HG03108 (cell line): ENCODE measurements around the gene RMND5A.

ENCODE experiments used
- ATAC-seq: cut with Tn5 transposase; IDR thresholded peaks from one replicate; pipeline ENCODE4 v1.9.1; 2021; ENCODE audit warnings: moderate library complexity; ENCODE audit not compliant: unreplicated experiment

RMND5A gene, protein sequence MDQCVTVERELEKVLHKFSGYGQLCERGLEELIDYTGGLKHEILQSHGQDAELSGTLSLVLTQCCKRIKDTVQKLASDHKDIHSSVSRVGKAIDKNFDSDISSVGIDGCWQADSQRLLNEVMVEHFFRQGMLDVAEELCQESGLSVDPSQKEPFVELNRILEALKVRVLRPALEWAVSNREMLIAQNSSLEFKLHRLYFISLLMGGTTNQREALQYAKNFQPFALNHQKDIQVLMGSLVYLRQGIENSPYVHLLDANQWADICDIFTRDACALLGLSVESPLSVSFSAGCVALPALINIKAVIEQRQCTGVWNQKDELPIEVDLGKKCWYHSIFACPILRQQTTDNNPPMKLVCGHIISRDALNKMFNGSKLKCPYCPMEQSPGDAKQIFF

DNA sequence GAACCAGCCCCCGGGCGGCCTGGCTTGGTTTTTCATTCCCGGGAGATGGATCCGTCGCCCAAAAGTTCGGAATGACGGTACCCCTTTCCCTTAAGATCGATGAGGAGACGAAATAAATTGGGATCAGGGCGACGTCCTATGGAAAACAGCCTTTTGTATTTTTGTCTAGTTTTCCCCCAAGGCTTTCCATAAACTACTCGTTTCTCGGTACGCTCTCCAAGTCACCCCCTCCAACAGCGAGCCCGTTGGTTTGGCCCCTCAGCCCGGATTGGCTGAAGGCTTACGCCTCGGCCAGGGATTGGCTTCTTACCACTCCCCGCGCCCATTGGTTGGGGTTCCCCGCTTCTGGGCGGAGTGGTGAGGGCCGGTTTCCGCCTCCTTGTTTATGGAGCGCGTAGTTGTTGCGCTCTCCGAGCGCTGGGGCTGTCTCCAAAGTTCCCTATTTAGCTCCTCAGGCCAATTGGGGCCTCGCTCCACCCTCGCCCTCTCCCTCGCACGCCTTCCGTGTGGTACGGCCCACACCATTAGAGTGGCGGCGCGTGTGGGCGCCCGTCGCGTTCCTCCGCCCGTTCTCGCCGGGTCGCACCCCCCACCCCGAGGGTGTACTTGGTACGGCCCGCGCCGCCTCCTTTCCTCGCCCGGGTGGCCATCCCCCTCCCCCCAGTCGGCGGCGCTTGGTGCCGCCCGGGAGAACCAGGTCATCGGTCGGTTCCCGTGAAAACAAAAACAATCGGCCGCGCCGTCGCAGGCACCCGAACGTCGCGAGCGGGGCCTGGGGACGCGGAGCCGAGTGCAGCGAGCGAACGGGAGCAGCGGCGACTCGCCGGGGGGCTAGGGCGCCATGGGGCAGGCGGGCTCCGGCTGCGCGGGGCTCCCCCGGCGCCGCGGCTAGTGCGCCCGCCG, at the start of gene RMND5A:
Gene RMND5A (plus strand): TSS at position 655 of the 903 bp plus-strand sequence. CDS start 377 bp downstream, outside the sequence.
- ATAC-seq: peak; percentile 82

DNA sequence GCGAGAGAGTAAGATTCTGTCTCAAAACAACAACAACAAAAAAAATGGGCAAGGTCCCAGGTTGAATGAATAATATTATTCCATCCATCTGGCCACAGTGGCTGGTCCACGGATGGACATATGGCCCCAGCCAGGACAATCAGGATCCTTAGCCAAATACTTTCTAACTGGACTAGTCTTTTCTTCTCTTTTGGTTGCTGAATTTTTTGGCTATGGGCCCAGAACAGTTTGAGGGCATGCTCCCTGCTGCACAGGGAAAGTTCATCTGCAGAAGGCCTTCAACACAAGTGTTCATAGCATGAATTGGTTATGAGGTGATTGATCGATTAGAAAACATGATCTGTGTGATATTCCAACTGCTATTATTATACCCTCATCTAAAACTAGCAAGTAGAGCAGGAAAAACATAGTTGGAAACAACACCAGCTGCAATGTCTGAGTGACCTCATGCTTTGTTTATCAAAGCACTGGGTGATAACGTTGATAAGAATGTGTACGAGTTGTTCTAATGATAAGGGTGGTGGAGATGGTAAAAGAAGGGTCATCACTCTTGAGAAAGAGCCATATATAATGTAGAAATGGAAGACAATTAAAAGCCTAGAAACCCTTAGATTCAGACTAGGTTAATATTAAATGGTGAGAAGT, 48.6 kb upstream of the RMND5A start:
- ATAC-seq: no peak

DNA sequence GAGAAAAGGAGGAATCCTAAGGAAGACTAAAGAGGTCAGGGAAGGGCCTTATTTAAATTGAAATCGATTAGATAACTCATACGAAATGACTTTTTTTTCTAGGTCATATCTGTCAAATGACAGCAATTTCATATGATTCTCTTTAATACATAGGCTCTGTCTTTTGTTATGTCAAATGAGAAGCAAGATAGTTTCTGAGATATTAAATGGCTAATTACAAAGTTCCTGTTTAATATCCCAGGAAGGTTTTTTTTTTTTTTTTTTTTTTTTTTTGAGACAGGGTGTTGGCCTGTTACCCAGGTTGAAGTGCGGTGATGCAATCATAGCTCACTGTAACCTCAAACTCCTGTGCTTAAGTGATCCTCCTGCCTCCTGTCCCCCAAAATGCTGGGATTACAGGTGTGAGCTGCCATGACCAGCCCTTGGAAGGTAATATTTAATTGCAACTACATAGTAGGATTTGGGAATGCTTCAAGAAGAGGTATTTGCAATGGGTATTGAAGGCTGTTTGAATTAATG, 48.0 kb upstream of the RMND5A start:
- ATAC-seq: no peak

DNA sequence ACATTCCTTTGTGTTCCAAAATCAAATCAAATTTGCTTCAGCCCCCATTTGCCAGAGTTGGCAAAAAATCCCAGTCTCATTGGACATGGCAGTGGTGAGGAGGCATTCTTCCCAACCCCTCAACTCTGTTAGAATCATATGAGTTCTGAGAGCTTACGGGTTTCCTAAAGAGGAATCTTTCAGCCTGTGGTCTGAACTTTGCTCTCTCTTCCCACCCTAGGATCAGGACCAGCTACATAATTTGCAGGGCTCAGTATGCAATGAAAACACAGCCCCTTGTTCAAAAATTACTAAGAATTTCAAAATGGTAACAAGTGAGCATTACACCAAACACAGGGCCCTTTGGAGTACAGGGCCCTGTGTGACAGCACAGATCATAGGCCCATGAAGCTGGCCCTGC, 47.1 kb upstream of the RMND5A start:
- ATAC-seq: no peak

DNA sequence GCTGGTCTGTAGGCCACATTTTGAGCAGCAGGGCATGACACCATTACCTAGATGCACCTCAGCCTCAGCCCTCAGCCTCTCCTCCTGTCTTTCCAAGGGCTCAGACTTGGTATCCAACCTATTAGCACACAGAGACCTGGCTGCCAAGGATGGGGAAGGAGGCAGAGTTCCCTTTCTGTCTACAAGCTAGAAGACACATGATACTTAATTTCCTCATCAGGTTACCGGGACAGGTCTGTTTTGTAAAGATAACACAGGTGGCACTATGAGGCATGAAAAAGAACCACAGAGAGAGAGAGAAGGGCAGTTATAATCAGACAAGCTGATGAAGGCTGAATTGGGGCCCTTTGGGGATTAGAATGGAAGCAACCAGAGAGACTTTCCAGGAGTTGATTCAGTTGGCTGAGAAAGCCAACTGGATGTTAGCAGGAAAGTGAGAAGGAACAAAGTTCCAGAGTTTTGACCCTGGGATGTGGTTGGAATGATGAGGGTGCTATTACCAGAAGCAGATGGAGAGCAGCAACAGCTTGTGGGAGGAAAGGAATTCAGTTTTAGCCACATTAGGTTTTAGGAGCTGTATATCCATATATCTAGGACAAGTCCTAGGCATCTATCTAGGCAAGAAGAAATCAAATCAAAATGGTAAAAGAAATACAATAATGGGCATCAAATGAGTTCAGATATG, 46.0 kb upstream of the RMND5A start:
- ATAC-seq: no peak

DNA sequence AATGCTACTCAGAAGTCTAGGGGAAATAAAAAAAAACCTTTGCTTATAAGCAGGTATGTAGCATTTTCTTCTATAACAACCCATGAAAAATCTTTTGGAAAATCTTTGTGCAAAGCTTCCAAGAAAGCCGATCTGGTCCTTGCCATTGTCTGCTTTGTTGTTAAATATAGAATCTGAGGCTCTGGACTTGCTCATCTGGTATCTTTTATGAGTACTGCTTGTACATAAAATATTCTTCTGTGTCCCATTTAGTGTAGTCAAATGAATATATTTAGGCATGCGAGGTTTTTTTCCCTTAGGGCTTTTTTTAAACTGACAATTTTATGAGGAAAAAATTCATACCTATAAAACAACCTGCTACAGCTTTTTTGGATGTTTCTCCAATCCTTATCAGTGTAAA, 45.0 kb upstream of the RMND5A start:
- no peak for ATAC-seq

DNA sequence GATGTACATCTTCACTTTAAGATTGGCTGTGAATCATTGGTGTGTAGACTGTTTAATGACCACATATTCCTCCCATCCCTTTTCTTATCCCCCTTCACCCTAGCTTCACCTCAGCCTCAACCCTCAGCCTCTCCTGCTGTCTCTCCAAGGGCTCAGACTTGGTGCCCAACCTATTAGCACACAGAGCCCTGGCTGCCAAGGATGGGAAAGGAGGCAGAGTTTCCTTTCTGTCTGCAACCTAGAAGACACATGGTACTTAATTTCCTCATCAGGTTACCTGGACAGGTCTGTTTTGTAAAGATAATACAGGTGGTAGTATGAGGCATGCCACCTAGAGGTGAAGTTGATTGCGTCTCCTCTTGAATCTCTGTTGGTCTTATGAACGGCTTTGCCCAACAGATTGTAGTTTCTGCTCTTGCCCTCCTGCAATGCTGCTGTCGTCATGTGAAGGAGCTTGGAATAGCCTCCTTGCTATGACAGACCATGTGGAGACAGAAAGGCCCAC, 44.5 kb upstream of the RMND5A start:
- no peak for ATAC-seq

DNA sequence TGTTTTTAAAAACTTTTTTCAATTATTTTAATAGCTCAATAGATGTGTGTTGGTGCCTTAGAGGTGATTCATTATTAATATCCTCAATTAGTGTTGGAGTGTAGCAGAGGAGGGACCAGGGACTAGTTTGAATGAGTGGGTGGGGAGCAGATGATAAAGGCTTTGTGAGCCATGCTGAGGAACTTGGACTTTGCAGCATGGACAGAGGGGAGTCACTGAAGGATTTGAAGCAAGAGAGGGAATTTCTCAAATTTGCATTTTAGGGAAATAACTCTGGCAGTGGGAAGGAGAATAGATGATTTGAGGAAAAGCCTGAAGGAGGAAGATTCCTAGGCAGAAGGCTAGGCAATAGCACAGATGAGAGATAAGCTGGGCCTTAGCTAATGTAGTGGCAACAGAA, 42.3 kb upstream of the RMND5A start:
- no peak for ATAC-seq

DNA sequence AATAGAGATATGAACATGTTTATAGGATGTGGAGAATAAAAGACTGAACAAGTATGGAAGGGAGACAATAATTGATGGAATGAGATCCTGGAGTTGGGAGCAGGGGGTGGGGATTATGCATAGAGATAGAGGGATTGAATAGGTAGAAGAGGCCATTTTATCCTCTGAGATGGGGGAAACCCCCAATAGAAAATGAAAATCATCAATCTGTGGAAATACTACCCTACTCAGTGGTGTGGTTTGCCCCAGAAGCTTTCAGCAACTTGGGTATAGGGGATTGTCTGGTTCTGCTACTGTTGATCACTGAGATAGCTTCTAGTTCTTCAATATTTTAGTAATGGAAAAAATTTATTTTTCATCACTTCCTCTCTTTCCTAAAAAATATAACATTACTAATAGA, 41.1 kb upstream of the RMND5A start:
- no peak for ATAC-seq

DNA sequence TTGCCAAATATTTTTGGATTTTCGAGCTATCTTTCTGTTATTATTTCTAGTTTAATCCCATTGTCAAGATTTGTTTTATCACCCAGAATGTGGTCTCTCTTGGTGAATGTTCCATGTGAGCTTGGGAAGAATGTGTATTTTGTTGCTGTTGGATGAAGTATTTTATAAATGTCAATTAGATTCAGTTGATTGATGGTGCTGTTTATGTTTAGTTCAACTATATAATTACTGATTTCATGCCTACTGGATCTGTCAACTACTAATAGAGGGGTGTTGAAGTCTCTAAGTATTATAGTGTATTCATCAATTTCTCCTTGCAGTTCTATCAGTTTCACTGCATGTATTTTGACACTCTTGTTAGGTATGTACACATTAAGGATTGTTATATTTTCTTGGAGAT, 34.7 kb upstream of the RMND5A start:
- no peak for ATAC-seq

DNA sequence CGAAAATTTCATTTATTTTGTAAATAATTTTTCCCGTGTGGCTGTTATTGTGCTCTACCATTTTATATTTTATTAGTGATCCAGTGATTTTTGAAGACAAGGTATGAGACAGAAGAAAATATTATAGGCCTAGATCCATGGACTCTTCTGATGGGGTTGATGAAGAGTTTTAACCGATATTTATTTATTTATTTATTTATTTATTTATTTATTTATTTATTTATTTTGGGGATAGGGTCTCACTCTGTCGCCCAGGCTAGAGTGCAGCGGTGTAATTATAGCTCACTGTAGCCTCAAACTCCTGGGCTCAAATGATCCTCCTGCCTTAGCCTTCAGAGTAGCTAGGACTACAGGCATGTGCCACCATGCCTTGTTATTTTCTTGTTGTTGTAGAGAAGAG, 33.6 kb upstream of the RMND5A start:
- no peak for ATAC-seq

DNA sequence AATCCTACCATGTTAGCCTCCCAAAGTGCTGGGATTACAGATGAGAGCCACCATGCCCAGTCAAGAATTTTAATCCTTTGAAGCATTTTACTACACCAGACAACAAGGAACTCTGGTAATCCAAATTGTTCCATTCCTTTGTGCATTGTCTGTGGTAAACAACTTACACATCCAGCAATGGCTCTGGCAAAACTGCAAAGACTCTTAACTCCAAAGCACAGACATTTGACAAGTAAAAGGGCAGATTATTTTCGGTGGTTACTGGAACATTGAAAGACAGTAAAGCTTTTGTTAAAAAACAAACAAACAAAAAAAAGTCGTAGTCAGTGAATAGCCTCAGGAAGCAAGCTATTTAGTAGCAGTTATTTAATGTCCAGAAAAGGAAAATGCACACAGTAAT, 33.2 kb upstream of the RMND5A start:
- no peak for ATAC-seq

DNA sequence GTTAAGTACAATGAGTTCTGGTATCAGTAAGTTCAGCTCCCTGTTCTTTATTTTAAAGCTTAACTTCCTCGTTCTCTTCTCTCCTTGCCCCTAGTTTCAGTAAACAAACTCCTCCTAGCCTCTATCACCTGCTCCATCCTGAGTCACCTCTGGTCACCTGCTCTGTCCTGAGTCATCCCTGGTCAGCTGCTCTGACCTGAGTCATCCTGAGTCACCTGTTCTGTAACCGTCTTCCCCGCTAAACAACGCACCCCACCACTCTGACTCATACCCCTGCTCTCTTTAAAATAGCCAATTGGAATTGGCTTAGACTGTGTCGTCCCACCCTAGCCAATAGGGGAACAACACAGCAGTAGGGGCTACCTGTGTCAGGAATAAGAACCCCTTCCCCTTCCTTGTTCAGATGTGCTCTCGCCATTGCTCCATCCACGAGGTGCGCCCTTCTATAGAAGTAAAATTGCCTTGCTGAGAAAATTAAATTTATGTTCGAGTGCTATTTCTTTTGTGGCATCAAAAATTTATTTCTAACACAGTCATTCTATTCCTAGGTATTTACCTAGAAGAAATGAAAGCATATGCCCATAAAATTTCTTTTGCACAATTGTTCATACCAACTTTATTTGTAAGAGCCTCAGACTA, 24.9 kb upstream of the RMND5A start:
- no peak for ATAC-seq

DNA sequence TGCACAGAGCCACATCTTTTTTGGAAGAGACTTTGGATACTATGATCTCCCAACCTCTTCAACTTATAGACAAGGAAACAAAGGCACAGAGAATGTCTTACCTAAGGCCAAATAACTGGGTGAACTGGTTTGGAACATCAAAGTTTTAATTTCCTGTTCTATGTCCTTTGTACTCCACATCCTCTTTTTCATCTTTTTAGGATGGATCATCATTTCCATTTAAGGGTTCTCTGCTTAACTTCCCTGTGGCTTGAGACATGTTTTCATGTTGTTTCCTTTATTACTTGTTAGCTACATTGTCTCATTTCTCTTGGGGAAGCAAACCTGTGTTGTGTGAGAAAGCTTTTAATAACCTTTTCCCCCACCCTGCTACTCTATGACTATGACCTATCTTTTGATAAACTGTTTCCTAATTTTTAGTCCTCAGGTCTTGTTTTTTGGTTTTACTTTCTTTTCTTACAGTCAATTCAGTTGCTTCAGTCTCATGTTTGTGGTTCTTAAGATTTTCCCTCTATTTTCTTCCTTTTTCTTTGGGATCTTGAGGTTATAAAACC, 22.5 kb upstream of the RMND5A start:
- ATAC-seq: no peak

DNA sequence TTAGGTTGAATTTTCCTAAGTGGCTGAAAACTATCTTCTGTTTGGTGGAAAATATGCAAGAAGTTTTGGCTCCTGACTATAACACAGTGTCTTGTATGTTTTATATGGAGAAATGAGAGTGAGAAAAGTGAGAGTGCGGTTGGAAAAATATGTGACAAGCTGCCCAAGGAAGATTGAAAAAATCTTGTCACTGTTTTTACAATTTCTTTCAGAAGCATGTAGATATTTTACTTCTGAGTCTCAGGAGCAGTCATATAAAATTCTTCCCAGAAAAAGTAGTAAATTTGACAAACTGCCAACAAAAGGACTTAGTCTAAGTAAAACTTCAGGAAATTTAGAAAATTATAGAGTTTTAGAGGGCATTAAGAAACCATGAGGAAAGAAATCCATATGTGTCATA, 19.4 kb upstream of the RMND5A start:
- ATAC-seq: no peak

DNA sequence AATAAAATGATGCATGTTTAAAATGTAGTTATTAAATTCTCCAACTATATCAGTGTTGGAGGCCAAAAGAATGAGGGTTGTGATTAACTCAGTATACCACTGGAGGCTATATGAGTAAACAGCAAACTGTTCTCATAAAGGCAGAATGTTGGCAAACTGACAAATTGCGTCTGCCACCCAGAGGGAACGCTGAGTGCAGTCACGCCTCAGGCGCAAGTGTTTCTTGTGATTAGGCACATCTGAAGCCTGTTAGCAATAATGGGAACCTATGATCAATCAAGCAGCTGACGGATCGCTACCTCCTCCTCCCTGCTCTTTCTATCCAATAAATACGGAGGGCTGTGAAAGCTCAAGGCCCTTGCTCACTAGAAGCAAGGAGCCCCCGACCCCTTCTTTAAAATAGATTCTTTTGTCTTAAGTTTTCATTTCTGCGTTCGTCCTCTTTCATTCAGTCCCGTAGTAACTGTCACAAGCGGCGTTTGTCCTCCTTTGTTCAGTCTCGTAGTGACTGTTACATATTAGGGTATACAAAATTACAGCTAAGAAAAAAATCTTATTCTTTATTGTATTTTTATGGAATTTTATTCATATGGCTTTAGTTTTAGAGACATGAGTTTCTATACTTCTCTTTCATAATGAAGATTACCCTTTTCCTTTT, 16.3 kb upstream of the RMND5A start:
- ATAC-seq: no peak

DNA sequence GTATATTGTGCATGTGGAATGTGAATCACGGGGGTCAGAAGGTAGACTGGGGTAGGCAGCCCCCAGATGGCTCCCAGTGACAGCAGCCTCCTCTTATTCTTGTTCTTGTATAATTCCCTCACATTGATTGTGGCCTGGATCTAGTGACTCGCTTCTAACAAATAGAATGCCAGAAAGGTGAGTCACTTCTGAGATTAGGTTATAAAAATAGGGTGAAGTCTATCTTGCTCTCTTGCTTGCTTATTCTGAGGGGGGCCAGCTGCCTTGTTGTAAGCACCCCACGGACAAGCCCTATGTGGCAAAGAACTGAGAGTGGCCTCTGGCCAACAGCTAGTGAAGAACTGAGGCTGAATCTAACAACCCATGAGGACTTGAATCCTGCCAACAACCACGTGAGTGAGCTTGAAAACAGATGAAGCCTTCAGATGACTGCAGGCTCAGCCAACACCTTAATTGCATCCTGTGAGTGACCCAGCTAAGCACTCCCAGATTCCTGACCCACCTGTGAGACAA, 15.6 kb upstream of the RMND5A start:
- no peak for ATAC-seq

DNA sequence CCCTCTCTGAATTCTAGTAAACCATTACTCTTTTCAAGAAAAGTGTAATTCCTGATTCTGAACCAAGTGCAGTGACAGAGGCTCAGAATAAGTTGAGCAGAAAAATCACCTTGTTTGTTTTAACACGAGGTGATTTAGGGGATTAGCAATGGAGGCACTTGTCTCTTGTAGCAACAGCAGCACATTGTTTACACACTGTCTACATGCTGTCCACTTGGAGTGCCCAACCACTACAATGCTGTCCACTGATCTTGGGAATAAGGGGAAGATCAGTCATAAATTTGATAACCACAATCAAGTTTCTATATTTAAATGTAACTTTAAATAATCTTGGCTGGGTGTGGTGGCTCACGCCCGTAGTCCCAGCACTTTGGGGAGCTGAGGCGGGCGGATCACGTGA, 13.9 kb upstream of the RMND5A start:
- ATAC-seq: no peak

DNA sequence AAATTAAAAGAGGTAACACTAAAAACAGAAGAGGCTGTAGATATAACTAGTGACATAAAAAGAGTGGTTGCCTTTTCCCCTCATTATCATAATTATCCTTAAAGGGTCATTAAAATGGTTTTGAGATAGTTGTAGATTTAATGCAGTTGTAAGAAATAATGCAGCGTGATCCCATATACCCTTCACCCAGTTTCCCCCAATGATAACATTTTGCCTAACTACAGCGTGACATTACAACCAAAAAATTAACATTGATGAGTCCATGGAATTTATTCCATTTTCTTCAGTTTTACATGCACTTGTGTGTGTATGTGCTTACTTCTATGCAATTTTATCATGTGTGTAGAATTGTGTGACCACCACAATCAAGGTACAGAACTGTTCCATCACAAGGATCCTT, 13.2 kb upstream of the RMND5A start:
- no peak for ATAC-seq
